T-helper 22 cell (primary cell): ENCODE measurements around the gene FKBP6.
A peak's percentile ranks its signal among the peaks of the same experiment; 100 is the strongest.
"Not testable (repeated sequence)": the region's sequence is repeated elsewhere in the genome, so short reads cannot be mapped to it uniquely, and the experiment has no call there.

Experiments
- DNase-seq: peaks from one replicate; pipeline ENCODE4 v3.0.0-alpha.2; 2020; ENCODE audit warnings: low read depth

The FKBP6 gene

GRCh38 chr7:73327922-73328321 lies at the start of gene FKBP6, which contains the start of gene TRIM50:
TSS of gene FKBP6 (plus strand) at chr7:73328161. CDS start at chr7:73328429, 268 bp downstream.
TSS of gene TRIM50 (minus strand) at chr7:73328082. CDS start at chr7:73324787, 3,295 bp downstream.
- not testable (repeated sequence) for DNase-seq

- not testable (repeated sequence) for DNase-seq
Observed at GRCh38 chr7:73297235-73297634, 30.7 kb upstream of the FKBP6 start.

DNA sequence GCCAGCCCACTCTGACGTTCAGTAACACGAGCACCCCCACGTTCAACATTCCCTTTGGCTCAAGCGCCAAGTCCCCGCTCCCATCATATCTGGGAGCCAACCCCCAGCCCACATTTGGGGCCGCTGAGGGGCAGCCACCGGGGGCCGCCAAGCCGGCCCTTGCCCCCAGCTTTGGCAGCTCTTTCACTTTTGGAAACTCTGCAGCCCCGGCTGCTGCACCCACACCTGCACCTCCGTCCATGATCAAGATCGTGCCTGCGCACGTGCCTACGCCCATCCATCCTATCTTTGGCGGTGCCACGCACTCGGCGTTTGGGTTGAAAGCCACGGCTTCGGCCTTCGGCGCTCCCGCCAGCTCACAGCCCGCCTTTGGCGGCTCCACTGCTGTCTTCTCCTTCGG lies 30.3 kb upstream of the FKBP6 start:
- DNase-seq = not testable (repeated sequence)

GRCh38 chr7:73299812-73300211 lies 28.1 kb upstream of the FKBP6 start:
- DNase-seq = not testable (repeated sequence)

GRCh38 chr7:73301108-73301507 lies 26.9 kb upstream of the FKBP6 start:
- not testable (repeated sequence) for DNase-seq

DNA sequence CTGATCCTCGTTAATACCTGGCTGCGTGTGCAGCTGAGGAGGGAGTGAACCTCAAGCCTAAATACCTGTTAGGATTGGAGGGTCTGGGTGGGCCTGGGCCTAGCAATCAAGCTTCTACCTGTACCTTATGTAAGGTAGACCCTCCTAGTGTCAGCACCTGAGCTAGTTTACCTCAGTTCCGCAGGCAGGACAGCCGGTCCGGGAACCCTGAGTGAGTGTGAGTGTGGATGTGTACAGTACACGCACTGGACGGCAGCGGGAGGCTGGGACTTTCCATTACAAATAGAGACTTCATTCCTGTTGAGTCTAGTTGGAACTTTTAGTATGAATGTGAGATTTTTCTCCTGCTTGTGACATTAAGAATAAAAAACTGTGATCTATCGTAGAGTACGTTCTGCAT lies 25.1 kb upstream of the FKBP6 start:
- DNase-seq = not testable (repeated sequence)

DNA sequence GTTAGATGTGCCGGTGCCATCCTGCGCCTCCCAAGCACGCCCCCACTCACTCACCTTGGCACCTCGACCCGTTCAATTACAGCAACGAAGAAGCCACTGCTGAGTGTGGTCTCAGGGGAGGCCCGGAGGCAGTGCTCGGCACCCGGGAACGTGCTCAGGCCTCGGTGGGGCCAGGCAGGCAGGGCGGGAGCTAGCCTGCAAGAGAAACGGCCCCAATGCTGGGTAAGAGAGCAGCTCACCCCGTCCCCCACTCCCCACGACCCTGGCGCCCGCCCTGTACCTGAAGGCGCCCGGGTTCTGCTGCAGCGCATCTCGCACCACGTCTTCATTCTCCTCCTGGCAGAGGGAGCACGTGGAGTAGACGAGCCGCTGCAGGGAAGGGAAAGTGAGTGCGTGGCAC lies 24.4 kb upstream of the FKBP6 start:
- DNase-seq = no peak

GRCh38 chr7:73304071-73304470 lies 23.9 kb upstream of the FKBP6 start:
- no peak for DNase-seq

DNA sequence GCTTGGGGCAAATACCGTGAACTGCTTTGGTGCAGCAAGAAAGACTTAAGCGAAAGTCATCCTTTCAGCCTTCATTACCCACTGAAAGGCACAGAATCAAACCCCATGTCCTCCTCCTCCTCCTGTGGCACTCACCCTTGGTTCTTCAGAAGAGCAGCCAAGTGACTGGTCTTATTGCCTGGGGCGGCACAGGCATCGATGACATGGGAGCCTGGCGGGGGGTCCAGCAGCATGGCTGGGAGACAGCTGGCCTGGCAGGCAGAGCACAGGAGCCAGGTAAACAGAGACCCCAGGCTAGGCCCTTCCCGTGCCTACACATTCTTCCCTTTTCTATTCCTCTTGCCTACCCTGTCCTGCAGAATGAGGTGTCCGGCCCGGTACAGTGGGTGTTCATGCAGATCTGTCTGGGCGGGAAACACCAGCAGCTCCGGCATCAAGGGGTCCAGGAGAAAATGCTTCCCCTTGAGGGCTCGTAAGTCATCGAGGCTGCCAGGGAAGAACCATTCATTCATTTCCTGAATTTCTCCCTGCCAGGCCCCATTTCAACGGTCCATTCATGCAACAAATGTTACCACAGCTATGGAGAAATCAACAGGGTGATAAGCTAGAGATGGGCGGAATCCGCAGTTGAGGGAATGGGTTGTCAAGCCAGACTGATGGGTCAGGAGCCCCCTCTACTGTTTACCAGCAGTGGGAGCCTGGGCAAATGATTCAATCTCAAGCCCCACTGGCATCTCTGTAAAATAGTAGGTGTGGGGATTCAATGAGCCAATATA lies 23.2 kb upstream of the FKBP6 start:
- not testable (repeated sequence) for DNase-seq

DNA sequence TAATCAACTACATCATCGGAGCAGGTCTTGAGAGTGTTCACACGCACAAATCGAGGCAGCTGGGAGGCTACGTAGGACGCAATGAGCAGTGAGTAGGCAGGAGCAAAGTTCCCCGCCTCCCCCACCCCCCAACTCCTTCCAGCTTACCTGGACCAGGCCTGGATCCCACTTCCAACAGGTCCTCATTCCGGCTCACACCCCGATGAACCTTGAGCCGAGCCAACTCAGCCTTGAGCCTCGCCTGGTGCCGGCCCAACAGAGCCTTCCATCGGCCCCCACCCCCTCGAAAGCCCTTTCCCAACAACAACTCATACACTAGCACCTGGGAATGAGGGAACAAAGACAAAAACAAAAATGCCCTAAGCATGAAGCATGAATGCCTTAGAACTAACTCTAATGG lies 20.5 kb upstream of the FKBP6 start:
- no peak for DNase-seq

GRCh38 chr7:73308074-73308664 lies 19.8 kb upstream of the FKBP6 start:
- DNase-seq = no peak

DNA sequence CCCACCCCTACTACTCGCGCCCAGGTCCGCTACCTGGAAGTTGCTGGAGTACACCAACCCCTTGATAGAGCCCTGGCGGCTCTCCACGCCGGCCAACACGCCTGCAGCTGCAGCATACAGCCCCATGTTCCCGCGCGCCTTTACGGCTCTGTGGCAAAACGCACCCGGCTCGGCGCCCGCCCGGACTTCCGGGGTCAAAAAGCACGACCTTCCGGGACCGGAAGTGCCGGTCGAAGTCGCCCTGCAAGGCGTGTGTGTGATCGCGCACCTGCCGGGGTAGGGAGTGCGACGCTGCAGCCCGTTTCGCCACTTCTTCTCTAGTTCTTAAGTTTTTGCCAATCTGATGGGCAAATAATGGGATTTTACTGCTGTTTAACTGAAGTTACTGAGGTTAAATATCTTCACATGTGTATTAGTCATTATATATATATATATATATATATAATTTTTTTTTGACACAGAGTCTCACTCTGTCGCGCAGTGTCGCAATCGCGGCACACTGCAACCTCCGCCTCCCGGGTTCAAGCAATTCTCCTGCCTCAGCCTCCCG lies 19.2 kb upstream of the FKBP6 start, which contains the start of gene NSUN5:
Gene NSUN5, minus strand, starts transcription at position 162 of the 550 bp plus-strand sequence. Its CDS starts 36 bp downstream, at position 126.
- DNase-seq = peak; percentile 77

DNA sequence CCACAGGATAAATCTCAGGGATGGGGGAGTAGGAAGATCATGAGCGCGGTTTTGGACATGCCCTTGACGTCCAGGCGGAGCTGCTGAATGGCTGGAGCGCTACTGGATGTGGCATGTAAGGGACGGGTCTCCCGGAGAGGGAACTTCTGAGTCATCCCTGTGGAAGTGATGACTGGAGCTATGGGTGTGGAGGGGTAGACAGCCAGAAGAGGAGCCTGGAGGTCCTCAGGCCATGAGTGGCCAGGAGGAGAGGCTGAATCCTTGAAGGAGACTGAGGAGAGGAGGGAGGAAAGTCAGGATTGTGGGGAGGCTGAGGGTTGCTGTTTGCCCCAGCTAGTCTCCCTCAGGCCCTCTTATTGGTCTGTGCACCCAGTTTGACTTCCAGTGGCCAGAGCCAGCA lies 16.5 kb upstream of the FKBP6 start:
- DNase-seq = not testable (repeated sequence)

DNA sequence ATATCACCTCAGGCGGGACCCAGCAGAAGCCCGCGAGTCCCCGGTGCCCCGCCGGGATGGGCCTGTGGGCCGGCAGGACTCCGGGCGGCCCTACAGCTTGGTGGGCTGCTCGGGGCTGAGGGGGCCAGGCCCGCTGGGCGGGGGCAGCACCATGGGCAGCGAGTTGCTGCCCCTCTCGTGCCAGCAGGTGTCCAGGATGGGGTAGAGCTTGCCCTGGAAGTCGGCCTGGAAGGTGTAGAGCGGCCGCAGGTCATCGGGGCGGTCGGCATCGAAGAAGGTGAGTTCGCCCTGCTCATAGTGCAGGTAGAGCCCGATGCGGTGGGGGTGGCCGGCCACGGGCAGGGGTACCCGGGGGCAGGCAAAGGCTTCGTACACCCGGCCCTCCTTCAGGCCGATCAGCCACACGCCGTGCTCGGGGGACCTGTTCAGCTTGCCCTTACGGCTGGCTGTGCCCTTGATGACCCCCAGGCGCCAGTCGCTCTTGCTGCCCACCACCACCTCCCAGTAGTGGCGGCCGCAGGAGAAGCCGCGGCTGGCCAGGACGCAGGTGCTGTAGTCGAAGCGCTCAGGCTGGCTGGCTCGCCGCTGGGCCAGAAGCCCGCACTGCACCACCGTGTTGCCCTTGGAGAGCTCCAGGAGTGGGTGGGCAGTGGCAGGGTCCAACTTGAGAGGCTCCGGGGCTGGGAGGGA lies 15.0 kb upstream of the FKBP6 start:
- DNase-seq = no peak

DNA sequence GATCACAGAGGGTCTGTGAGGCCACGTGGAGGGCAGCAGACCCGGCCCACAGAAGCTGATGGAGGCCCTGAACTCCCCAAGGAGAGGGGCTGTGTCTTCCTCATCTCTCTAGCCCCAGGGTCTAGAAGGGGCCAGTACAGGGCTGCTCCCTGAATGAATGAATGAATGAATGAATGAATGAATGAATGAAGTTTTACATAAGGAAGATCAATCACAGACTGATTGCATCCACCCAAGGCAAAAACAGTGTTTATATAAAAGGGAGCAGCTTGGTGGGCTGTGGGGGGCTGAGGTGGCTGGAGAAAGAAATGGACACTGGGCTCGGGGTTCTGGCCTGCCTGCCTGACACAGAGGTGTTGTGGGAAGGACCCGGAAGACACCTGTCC lies 14.4 kb upstream of the FKBP6 start:
- DNase-seq = no peak

GRCh38 chr7:73314271-73314670 lies 13.7 kb upstream of the FKBP6 start:
- no peak for DNase-seq

GRCh38 chr7:73316521-73316920 lies 11.4 kb upstream of the FKBP6 start:
- DNase-seq = no peak

DNA sequence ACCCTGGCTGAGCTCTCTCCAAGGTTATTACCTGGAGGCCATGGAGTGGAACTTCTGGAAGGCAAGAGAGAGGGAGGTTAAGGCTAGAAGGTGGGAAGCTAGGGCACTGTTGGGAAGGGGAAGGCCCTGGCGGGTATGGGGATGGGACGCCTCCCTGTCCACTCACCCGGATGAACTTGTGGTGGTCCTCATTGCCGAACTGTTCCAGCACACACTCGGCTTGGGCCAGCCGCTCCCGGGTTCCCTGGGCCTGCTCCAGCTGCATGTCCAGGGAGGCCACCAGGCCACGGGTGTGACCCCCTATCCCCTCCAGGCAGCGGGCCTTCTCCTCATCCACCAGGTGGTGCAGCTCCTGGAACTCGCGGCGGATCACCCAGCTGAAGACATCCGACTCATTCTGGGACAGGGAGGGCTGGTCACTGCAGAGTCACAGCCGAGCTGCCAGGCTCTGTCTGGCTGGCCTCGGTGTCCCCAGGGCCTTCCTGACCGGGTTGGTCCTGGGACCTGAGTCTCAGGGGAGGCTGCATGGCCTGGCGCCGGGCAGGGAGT lies 9.2 kb upstream of the FKBP6 start:
- not testable (repeated sequence) for DNase-seq

GRCh38 chr7:73319541-73319940 lies 8.4 kb upstream of the FKBP6 start:
- not testable (repeated sequence) for DNase-seq

- not testable (repeated sequence) for DNase-seq
Observed at GRCh38 chr7:73320009-73320408, 8.0 kb upstream of the FKBP6 start.

- DNase-seq = not testable (repeated sequence)
Observed at GRCh38 chr7:73323434-73324080, 4.4 kb upstream of the FKBP6 start.
